Brain microvascular endothelial cell (primary cell): ENCODE data around the gene PRDM5.

Experiments
- DNase-seq: peaks from one replicate; pipeline ENCODE4 v3.0.0-alpha.2; 2020
- H3K27ac ChIP-seq: fragments of 250-450 bp; sonication (Bioruptor Pico); 2 replicates; pipeline ENCODE4 v1.5.1; 2020; ENCODE audit warnings: mild to moderate bottlenecking, moderate library complexity
- H3K27me3 ChIP-seq: fragments of 250-450 bp; sonication (Bioruptor Pico); replicated peaks from 2 replicates; pipeline ENCODE4 v1.5.1; 2020; ENCODE audit warnings: mild to moderate bottlenecking
- H3K36me3 ChIP-seq: fragments of 250-450 bp; sonication (Bioruptor Pico); replicated peaks from 2 replicates; pipeline ENCODE4 v1.5.1; 2020; ENCODE audit warnings: mild to moderate bottlenecking
- H3K4me3 ChIP-seq: 2 replicates; pipeline ENCODE4 v1.5.1; 2011; ENCODE audit warnings: low read depth, mild to moderate bottlenecking, control low read depth, low read length, moderate library complexity
- in situ Hi-C: cut with HindIII; loops from 2 replicates; pipeline ENCODE4 v1.10.0; 2017; ENCODE audit warnings: low sequenced_read_pairs, low pct_ligation_motif_present
- TF ChIP-seq, protein P1 (sequence below): IDR thresholded peaks from 2 replicates; pipeline ENCODE4 v1.5.1; 2011; ENCODE audit warnings: low read depth, mild to moderate bottlenecking, moderate library complexity, low read length, control low read depth, inconsistent platforms; ENCODE audit errors: missing control alignments

Gene PRDM5

GRCh38 chr4:120682981-120683380 lies 239.5 kb downstream of the PRDM5 start:
- DNase-seq = no peak
- Histone ChIP-seq H3K4me3 (no peak overlapping the region), H3K27ac (no peak overlapping the region), H3K36me3 (no peaks in the 10 kb centered on the region), H3K27me3 (no peaks in the 10 kb centered on the region)
- TF ChIP-seq, protein P1, sequence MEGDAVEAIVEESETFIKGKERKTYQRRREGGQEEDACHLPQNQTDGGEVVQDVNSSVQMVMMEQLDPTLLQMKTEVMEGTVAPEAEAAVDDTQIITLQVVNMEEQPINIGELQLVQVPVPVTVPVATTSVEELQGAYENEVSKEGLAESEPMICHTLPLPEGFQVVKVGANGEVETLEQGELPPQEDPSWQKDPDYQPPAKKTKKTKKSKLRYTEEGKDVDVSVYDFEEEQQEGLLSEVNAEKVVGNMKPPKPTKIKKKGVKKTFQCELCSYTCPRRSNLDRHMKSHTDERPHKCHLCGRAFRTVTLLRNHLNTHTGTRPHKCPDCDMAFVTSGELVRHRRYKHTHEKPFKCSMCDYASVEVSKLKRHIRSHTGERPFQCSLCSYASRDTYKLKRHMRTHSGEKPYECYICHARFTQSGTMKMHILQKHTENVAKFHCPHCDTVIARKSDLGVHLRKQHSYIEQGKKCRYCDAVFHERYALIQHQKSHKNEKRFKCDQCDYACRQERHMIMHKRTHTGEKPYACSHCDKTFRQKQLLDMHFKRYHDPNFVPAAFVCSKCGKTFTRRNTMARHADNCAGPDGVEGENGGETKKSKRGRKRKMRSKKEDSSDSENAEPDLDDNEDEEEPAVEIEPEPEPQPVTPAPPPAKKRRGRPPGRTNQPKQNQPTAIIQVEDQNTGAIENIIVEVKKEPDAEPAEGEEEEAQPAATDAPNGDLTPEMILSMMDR = no peak
- in situ Hi-C loops = no loop called here

GRCh38 chr4:120680647-120681228 lies 241.8 kb downstream of the PRDM5 start:
- H3K36me3 ChIP-seq = no peaks in the 10 kb centered on the region
- H3K27ac ChIP-seq = no peak overlapping the region
- TF ChIP-seq, protein P1 = no peak
- no peak overlapping the region for H3K4me3 ChIP-seq
- no peaks in the 10 kb centered on the region for H3K27me3 ChIP-seq
- in situ Hi-C loops = no loop called here
- no peak for DNase-seq

GRCh38 chr4:120673696-120674095 lies 248.8 kb downstream of the PRDM5 start:
- H3K27ac ChIP-seq = no peak overlapping the region
- in situ Hi-C loops = no loop called here
- no peaks in the 10 kb centered on the region for H3K36me3 ChIP-seq
- no peak overlapping the region for H3K4me3 ChIP-seq
- TF ChIP-seq, protein P1 = no peak
- DNase-seq = no peak
- no peaks in the 10 kb centered on the region for H3K27me3 ChIP-seq

DNA sequence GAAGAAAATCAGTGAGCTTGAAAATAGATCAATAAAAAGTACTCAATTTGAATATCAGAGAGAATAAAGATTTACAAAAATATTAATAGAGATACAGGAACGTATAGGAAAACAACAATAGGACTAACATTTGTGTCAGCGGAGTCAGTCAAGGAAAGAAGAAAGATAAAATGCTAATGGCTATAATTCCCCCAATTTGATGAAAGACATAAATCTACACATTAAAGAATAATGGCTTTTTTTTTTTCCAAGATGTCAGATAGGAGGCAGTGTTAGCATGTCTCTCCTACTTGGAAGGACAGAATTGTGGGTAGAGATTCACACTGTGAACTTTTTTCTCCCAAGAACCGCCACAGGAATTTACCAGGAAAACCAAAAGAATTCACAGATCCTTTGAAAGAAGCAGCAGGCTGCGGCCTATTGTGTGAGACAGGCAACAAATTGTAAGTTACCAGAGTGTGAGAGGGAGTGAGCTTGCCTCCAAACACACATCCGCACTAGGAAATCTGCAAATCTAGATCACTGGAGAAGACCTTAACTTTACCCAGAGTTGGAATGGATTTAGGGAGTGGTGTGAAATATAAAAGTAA lies 249.9 kb downstream of the PRDM5 start:
- Histone ChIP-seq H3K36me3 (no peaks in the 10 kb centered on the region), H3K4me3 (no peak overlapping the region), H3K27ac (no peak overlapping the region), H3K27me3 (no peaks in the 10 kb centered on the region)
- in situ Hi-C loops = no loop called here
- peak; percentile 33 for DNase-seq
- TF ChIP-seq, protein P1 = no peak

DNA sequence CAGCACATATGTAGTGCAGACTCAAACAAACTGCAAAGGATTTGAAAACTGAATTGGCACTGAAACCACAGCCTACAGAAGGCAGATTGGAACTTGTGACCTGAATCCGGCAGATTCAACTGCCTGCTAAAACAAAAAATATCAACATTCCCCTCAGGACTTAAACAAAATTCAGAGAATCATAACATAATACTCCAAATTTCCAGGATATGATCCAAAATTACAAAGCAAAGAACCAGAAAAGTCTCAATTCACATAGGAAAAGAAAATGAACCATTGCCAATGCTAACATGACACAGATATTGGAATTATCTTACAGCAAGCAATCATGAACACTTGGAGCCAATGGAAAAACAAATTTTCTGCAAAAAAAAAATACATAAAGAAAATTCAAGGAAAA lies 250.4 kb downstream of the PRDM5 start:
- in situ Hi-C loops = no loop called here
- H3K36me3 ChIP-seq = no peaks in the 10 kb centered on the region
- no peak overlapping the region for H3K4me3 ChIP-seq
- DNase-seq = no peak
- no peak overlapping the region for H3K27ac ChIP-seq
- H3K27me3 ChIP-seq = no peaks in the 10 kb centered on the region
- TF ChIP-seq, protein P1 = no peak

GRCh38 chr4:120671538-120671937 lies 251.0 kb downstream of the PRDM5 start:
- DNase-seq = no peak
- in situ Hi-C loops = no loop called here
- TF ChIP-seq, protein P1 = no peak
- H3K27me3 ChIP-seq = no peaks in the 10 kb centered on the region
- H3K4me3 ChIP-seq = no peak overlapping the region
- no peak overlapping the region for H3K27ac ChIP-seq
- H3K36me3 ChIP-seq = no peaks in the 10 kb centered on the region
